ENCODE measurements around the gene MGA. TPM values are rescaled to one million over a fixed set of nuclear protein-coding genes. Genes with fewer than 3 reads are reported as not detected.

The MGA gene
- total RNA-seq, 4 donors from 2014 or later, result 25.3 to 39.4 (median 31.5) TPM

DNA sequence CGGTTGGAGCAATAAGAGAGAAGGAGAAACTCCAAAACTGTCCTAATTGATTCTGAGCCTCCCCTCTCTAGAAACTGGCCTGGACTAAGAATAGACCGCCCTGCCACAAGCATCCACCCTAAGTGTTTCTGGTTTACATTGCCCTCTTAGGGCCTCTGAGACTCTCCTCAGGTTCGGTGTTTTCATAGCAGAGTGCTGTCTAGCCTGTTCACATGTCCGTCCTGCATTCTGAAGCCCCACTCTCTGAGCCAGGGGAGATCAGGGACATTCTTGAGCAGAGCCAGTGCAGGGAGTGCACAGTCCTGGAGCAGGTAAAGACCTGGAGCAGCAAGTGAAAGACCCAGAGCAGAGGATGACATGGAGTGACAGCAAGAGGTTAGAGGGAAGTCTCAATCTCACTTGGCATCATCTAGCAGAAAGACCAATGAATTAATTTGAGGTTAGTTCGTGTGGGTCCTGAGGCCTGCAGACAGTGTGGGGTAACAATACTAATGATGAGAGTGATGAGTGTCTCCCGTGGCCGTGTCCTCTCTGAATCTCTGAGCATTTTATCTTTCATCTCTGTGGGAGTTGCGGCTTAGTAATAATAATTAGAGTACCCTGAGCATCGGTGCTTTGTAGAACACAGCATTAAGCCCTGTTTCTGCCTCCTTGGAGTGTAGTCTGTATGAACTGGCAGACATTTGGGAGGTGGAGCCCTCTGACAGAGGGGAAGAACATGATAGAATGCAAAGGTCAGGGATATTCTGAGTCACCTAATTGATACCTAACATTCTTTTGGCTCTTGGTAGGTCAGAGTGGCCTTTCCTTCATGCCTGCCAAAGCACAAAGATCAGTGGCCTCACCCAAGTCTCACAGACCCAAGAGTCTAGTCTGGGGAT, 138.6 kb downstream of the MGA start:
- Histone ChIP-seq H3K27me3 (no peaks in the 10 kb centered on the region), H3K27ac (replicated peaks in 1 of 4) (peak overlapping the region in 1 of 4 donors; percentile 25), H3K36me3 (peaks cover 0 to 22% (median 18%) of the 10 kb centered on the region in 4 donors), H3K4me1 (peaks cover 24 to 71% (median 49%) of the 10 kb centered on the region in 4 donors), H3K4me3 (no peak overlapping the region), H3K9me3 (no peaks in the 10 kb centered on the region)
- TF ChIP-seq EP300 (IDR thresholded peaks at IDR 0.05), result no peak
- TF ChIP-seq, protein P1, sequence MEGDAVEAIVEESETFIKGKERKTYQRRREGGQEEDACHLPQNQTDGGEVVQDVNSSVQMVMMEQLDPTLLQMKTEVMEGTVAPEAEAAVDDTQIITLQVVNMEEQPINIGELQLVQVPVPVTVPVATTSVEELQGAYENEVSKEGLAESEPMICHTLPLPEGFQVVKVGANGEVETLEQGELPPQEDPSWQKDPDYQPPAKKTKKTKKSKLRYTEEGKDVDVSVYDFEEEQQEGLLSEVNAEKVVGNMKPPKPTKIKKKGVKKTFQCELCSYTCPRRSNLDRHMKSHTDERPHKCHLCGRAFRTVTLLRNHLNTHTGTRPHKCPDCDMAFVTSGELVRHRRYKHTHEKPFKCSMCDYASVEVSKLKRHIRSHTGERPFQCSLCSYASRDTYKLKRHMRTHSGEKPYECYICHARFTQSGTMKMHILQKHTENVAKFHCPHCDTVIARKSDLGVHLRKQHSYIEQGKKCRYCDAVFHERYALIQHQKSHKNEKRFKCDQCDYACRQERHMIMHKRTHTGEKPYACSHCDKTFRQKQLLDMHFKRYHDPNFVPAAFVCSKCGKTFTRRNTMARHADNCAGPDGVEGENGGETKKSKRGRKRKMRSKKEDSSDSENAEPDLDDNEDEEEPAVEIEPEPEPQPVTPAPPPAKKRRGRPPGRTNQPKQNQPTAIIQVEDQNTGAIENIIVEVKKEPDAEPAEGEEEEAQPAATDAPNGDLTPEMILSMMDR (IDR thresholded peaks at IDR 0.05), result no peak
- no peak for TF ChIP-seq POLR2AphosphoS5 (IDR thresholded peaks at IDR 0.05)
- TF ChIP-seq POLR2A (IDR thresholded peaks at IDR 0.05; ENCODE audit: low read depth), result no peak
- DNase-seq (ENCODE audit: extremely low spot score), result no peak
- intact Hi-C loops (cut with DNase I), result no loop called here
- WGBS, result 73% methylated on average over 9 of the region's 9 CpGs

DNA sequence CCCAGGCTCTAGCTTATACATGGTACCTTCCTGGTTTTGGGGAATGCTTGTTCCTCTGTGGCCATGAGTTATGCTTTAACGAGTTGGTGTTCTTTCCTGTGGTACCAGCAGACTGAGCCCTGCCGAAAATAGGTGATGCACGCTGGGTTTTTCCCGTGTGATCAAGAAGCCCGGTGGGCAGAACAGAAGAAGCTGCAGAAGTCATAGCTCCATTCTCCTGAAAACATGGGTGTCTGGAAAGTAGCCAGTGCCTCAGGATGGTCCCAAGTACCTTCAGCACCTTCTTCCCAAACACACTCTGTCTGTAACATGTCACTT, 139.2 kb downstream of the MGA start:
- H3K27ac ChIP-seq (replicated peaks in 1 of 4), result no peak overlapping the region
- no peaks in the 10 kb centered on the region for H3K9me3 ChIP-seq
- no peak overlapping the region for H3K4me3 ChIP-seq
- no peaks in the 10 kb centered on the region for H3K27me3 ChIP-seq
- peaks cover 0 to 22% (median 18%) of the 10 kb centered on the region in 4 donors for H3K36me3 ChIP-seq
- DNase-seq (ENCODE audit: extremely low spot score), result no peak
- WGBS, result 88% methylated on average over 5 of the region's 5 CpGs
- H3K4me1 ChIP-seq, result peaks cover 29 to 72% (median 55%) of the 10 kb centered on the region in 4 donors
- TF ChIP-seq EP300 (IDR thresholded peaks at IDR 0.05) (no peak), POLR2A (IDR thresholded peaks at IDR 0.05; ENCODE audit: low read depth) (no peak), POLR2AphosphoS5 (IDR thresholded peaks at IDR 0.05) (no peak)
- TF ChIP-seq, protein P1 (IDR thresholded peaks at IDR 0.05), result no peak
- intact Hi-C loops (cut with DNase I), result no loop called here

DNA sequence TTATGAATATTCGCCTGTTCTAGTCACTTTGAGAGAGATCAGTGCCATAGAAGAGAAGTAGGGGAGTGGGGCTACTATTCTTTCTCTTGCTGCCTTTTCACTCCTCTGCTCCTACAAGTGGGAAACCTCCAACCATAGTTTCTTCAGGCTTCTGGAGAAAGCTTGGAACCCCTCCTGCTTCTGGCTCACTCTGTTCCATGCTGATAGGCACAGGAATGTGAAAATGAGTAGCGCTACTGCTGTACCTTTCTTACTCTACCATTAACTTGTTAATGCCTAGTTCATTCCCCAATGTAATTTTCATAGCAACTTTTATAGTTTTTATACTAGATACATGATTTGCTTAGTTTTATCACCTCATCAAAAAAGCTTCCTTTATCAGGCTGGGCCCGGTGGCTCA, 141.0 kb downstream of the MGA start:
- intact Hi-C loops (cut with DNase I), result no loop called here
- Histone ChIP-seq H3K4me3 (no peak overlapping the region), H3K9me3 (no peaks in the 10 kb centered on the region), H3K27me3 (no peaks in the 10 kb centered on the region), H3K27ac (replicated peaks in 1 of 4) (peak overlapping the region in 1 of 4 donors; percentile 25), H3K4me1 (peaks cover 32 to 74% (median 61%) of the 10 kb centered on the region in 4 donors), H3K36me3 (peaks cover 0 to 22% (median 18%) of the 10 kb centered on the region in 4 donors)
- TF ChIP-seq, protein P1 (IDR thresholded peaks at IDR 0.05), result no peak
- no peak for TF ChIP-seq POLR2A (IDR thresholded peaks at IDR 0.05; ENCODE audit: low read depth)
- TF ChIP-seq POLR2AphosphoS5 (IDR thresholded peaks at IDR 0.05), result no peak
- TF ChIP-seq EP300 (IDR thresholded peaks at IDR 0.05), result no peak
- 88% methylated on average over 3 of the region's 3 CpGs for WGBS
- no peak for DNase-seq (ENCODE audit: extremely low spot score)

DNA sequence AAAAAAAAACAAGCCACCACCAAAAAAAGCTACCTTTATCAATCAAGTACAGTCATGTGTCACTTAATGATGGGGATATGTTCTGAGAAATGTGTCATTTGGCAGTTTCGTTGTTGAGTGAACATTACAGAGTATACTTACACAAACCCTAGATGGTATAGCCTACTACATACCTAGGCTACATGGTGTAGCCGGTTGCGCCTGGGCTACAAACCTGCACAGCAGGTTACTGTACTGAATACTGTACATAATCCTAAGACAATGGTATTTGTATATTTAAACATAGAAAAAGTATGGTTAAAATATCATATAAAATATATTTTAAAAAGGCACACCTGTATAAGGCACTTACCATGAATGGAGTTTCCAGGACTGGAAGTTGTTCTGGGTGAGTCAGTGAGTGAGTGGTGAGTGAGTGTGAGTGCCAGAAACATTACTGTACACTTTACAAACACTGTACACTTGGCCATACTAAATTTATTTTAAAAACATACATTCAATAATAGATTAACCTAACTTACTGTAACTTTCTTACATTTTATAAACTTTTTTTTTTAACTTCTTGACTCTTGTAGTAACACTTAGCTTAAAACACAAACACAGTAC, 141.7 kb downstream of the MGA start:
- no peaks in the 10 kb centered on the region for H3K9me3 ChIP-seq
- DNase-seq (ENCODE audit: extremely low spot score), result no peak
- H3K36me3 ChIP-seq, result peaks cover 0 to 22% (median 18%) of the 10 kb centered on the region in 4 donors
- intact Hi-C loops (cut with DNase I), result no loop called here
- peaks cover 31 to 74% (median 61%) of the 10 kb centered on the region in 4 donors for H3K4me1 ChIP-seq
- TF ChIP-seq, protein P1 (IDR thresholded peaks at IDR 0.05), result no peak
- TF ChIP-seq POLR2AphosphoS5 (IDR thresholded peaks at IDR 0.05), result no peak
- TF ChIP-seq EP300 (IDR thresholded peaks at IDR 0.05), result no peak
- TF ChIP-seq POLR2A (IDR thresholded peaks at IDR 0.05; ENCODE audit: low read depth), result no peak
- WGBS, result 90% methylated on average over 3 of the region's 3 CpGs
- peak overlapping the region in 1 of 4 donors; percentile 87 for H3K27ac ChIP-seq (replicated peaks in 1 of 4)
- H3K4me3 ChIP-seq, result no peak overlapping the region
- H3K27me3 ChIP-seq, result no peaks in the 10 kb centered on the region

Measured in esophagus muscularis mucosa (tissue), 4 donors.